Amygdala (tissue), 56 donors: ENCODE data around the gene MORC1.

Source experiments
- DNase-seq, 56 donors: peaks; one replicate each; lab custom pipeline; 2025; lab: John Stamatoyannopoulos, UW

MORC1 gene

GRCh38 chr3:108947855-108948254 lies 170.1 kb downstream of the MORC1 start:
- DNase-seq: no peak

- DNase-seq: no peak
Observed at GRCh38 chr3:108946292-108947285, 171.3 kb downstream of the MORC1 start.

GRCh38 chr3:108940568-108941263 lies 177.2 kb downstream of the MORC1 start:
- no peak for DNase-seq

GRCh38 chr3:108940166-108940565 lies 177.8 kb downstream of the MORC1 start:
- DNase-seq: no peak

GRCh38 chr3:108936924-108937689 lies 180.8 kb downstream of the MORC1 start:
- no peak for DNase-seq

- no peak for DNase-seq
Observed at GRCh38 chr3:108931035-108931434, 186.9 kb downstream of the MORC1 start.

GRCh38 chr3:108918866-108919265 lies 199.1 kb downstream of the MORC1 start:
- DNase-seq: no peak

GRCh38 chr3:108914774-108915641 lies 202.9 kb downstream of the MORC1 start:
- peak in 44 of 56 donors; percentile 0 to 65 (median 13) for DNase-seq

GRCh38 chr3:108909799-108910198 lies 208.1 kb downstream of the MORC1 start:
- no peak for DNase-seq
